Coronary artery (tissue), 2 donors: ENCODE results near the gene KLHL11.

ENCODE experiments used
- DNase-seq: peaks from one replicate; pipeline ENCODE4 v3.0.0-alpha.2; 2017; ENCODE audit warnings: low spot score
- H3K27ac ChIP-seq, 2 donors: fragments of 200-600 bp; sonication (generic); one replicate each; pipeline ENCODE4 v1.5.1; 2016 to 2019
- H3K4me3 ChIP-seq: fragments of 200-600 bp; sonication (generic); 2 replicates; pipeline ENCODE4 v1.5.1; 2016; ENCODE audit warnings: mild to moderate bottlenecking, moderate library complexity
- CTCF ChIP-seq: fragments of 200-600 bp; sonication (generic); IDR thresholded peaks from one replicate; pipeline ENCODE4 v1.5.1; 2019; ENCODE audit warnings: antibody characterized with exemption

KLHL11 gene

DNA sequence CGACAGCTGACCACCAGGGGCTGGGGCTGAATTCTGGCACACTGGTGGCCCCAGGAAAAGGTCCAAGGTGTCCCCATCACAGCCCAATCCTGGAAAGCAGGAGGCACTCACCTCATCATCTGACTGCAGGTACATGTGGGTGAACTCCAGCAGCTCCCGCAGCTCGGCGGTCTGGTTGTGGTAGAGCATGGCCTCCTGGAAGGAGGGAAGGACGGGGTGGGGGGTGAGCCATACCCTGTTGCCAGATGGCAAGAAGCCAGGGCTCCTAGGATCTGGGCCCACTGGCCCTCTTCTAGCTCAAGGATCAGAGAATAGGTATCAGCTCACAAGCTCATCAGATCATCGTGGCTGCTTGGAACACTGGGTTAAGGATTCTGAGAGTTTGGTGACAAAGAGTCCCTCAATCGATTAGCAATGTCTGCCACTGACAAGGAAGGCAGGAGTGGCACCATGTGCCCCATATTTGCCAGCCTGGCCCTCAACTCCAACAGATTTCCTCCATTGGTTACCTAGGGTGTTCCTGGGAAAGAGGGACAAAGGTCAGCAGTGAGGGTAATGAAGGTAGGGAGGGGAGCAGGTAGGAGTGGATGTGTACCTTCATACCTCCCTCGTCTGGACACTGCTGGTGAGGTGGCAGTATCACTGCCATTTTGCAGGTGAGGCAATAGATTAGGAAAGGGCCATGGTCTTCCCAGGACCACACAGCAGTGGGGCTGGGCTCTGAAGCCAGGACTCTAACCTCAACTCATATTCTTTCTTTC lies 58.4 kb downstream of the KLHL11 start:
- no peak for TF ChIP-seq CTCF
- Histone ChIP-seq H3K27ac (no peak overlapping the region), H3K4me3 (no peak overlapping the region)
- no peak for DNase-seq
